Pancreas (tissue), 10 donors: ENCODE measurements around the gene RANBP1. TPM values are rescaled to one million over a fixed set of nuclear protein-coding genes. Genes with fewer than 3 reads are reported as not detected.

Experiments
- ATAC-seq, 4 donors: fragments of 200-7000 bp; cut with Tn5 transposase; one replicate each; pipeline versions ENCODE4 v1.8.0 to v1.9.1; 2020; ENCODE audit warnings: mild to moderate bottlenecking in 4 of 4, moderate library complexity in 4 of 4
- DNase-seq, 6 donors: peaks; one replicate each; pipeline ENCODE4 v3.0.0-alpha.2; 2020
- FAIRE-seq: peaks from 2 replicates; lab custom pipeline; 2012; peaks lifted over from hg19 to GRCh38; lab: Jason Lieb, UNC
- H3K27ac ChIP-seq, 4 donors: fragments of 200-600 bp; sonication (generic); 1 replicate in 3 of 4; 2 replicates in 1 of 4; pipeline versions ENCODE4 v1.5.0 to v1.8.0; 2020
- H3K27me3 ChIP-seq, 4 donors: fragments of 200-600 bp; one replicate each; pipeline ENCODE4 v1.8.0; 2021
- H3K36me3 ChIP-seq, 3 donors: fragments of 200-600 bp; sonication (generic) in 1 of 3; one replicate each; pipeline versions ENCODE4 v1.5.0 to v1.8.0; 2020 to 2021
- H3K4me1 ChIP-seq, 3 donors: fragments of 200-600 bp; one replicate each; pipeline ENCODE4 v1.8.0; 2021
- H3K4me3 ChIP-seq, 4 donors: fragments of 200-600 bp; sonication (generic) in 2 of 4; one replicate each; pipeline versions ENCODE4 v1.5.0 to v1.8.0; 2020 to 2021
- H3K9me3 ChIP-seq, 4 donors: fragments of 200-600 bp; one replicate each; pipeline ENCODE4 v1.8.0; 2021
- WGBS, 2 donors: extraction: QIAGEN DNeasy Blood & Tissue Kit; methylation state at CpG; one replicate each; pipeline ENCODE4 v1.1.7; 2013; 5-methylcytosine and 5-hydroxymethylcytosine counted together
- intact Hi-C, 3 donors: fragments of 100-400 bp; cut with DNase I; formaldehyde crosslinking; loops; one replicate each; pipeline versions ENCODE4 v1.11.1 to v1.14.2; 2022
- polyA plus RNA-seq, 2 donors: library from polyadenylated mRNA; stranded (reverse); fragments of 200-250 nt; gene quantifications; one replicate each; pipeline ENCODE4 v1.2.3, GENCODE V29; 2013
- total RNA-seq, 6 donors: library from RNA; stranded (reverse); fragmentation: NEBNext Ultra II Directional in 4 of 6; extraction: Animal tissue kit (Norgen Biotek cat#: 25700) in 4 of 6; gene quantifications; one replicate each; pipeline versions ENCODE4 v1.2.1 to v1.2.4, GENCODE V29; 2021 to 2023
- TF ChIP-seq, protein P1 (sequence below), 4 donors: fragments of 200-600 bp; sonication (generic) in 3 of 4; IDR thresholded peaks; one replicate each; pipeline versions ENCODE4 v1.5.0 to v1.8.0; 2021; ENCODE audit warnings: antibody characterized with exemption in 4 of 4
- donor health status: healthy with polysubstance abuse.
- donor health status: DM: no; HTN: no; CAD: no; lungs with moderate emphysema.
- donor health status: DM: no; HTN: no; CAD: no.
- donor health status: control.
- donor health status: control.
- donor health status: Bipolar disorder and iron deficiency.
- donor health status: DM: yes; HTN: yes; CAD: no.
- donor health status: DM: no; HTN: no; CAD: no.
- donor health status: DM: no; HTN: no; CAD: no.
- donor health status: DM: yes; HTN: yes; CAD: no.

The RANBP1 gene
- total and polyA plus RNA-seq, 8 donors, result 25.1 to 44.0 (median 34.3) TPM

DNA sequence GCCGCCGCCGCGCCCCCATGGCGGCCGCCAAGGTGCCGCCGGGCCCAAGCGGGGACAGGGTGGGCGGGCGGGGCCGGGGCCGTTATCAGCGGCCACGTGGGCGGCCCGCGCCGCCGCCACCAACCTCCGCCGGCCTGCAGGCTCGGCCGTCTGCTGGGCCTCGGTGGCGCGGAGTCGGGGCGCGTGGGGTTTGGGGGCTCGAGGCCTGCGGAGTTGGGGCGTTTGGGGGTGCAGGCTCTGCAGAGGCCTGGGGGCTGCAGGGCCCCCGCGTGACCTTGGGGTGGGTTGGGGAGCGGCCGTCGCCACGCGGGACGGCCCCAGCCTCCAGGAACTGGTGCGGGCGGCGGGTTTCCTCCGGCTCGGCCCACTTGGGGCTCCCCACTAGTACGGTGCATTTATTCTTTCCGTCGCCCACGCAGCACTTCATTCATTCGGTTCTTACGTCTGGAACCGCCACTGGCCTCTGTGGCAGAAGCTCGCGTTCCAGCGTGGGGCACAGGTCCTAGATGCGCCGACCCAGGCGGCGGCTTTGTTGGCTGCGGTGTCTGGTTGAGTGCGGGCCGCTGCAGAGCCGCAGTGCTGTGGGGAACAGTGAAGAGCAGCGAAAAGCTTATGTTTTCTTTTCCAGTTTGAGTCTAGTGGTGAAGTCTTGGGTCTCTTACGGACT, 1.9 kb downstream of the RANBP1 start:
- DNase-seq, result peak in 4 of 6 donors; percentile 50 to 82 (median 72)
- TF ChIP-seq, protein P1, sequence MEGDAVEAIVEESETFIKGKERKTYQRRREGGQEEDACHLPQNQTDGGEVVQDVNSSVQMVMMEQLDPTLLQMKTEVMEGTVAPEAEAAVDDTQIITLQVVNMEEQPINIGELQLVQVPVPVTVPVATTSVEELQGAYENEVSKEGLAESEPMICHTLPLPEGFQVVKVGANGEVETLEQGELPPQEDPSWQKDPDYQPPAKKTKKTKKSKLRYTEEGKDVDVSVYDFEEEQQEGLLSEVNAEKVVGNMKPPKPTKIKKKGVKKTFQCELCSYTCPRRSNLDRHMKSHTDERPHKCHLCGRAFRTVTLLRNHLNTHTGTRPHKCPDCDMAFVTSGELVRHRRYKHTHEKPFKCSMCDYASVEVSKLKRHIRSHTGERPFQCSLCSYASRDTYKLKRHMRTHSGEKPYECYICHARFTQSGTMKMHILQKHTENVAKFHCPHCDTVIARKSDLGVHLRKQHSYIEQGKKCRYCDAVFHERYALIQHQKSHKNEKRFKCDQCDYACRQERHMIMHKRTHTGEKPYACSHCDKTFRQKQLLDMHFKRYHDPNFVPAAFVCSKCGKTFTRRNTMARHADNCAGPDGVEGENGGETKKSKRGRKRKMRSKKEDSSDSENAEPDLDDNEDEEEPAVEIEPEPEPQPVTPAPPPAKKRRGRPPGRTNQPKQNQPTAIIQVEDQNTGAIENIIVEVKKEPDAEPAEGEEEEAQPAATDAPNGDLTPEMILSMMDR (IDR thresholded peaks at IDR 0.05), result no peak
- no peak for FAIRE-seq

GRCh38 chr22:20118300-20119020, 2.6 kb downstream of the RANBP1 start:
- DNase-seq (peak in 2 of 6 donors; percentile 7 to 18), ATAC-seq (no peak), FAIRE-seq (no peak)
- WGBS, 2 donors, result 17 to 30% methylated on average over 8 of the region's 8 CpGs
- no peaks in the 10 kb centered on the region for H3K9me3 ChIP-seq
- peaks cover 0 to 20% (median 7%) of the 10 kb centered on the region in 3 donors for H3K4me1 ChIP-seq
- intact Hi-C loops, result no loop called here
- no peaks in the 10 kb centered on the region for H3K27me3 ChIP-seq
- H3K4me3 ChIP-seq, result peak overlapping the region; percentile 63 to 77 (median 74)
- H3K36me3 ChIP-seq, result no peaks in the 10 kb centered on the region
- TF ChIP-seq, protein P1 (IDR thresholded peaks at IDR 0.05), result no peak
- H3K27ac ChIP-seq, result no peak overlapping the region

More for the DNA sequence above, 1.9 kb downstream of the RANBP1 start:
- peaks cover 0 to 26% (median 7%) of the 10 kb centered on the region in 3 donors for H3K4me1 ChIP-seq
- 1% methylated on average over 35 to 66 of the region's 66 CpGs for WGBS, 2 donors
- no peaks in the 10 kb centered on the region for H3K36me3 ChIP-seq
- peak in 1 of 4 donors; percentile 13 for ATAC-seq
- intact Hi-C loops, result no loop called here
- no peaks in the 10 kb centered on the region for H3K27me3 ChIP-seq
- H3K9me3 ChIP-seq, result no peaks in the 10 kb centered on the region
- peak overlapping the region; percentile 63 to 77 (median 74) for H3K4me3 ChIP-seq
- H3K27ac ChIP-seq, result peak overlapping the region in 2 of 4 donors; percentile 44 to 79

DNA sequence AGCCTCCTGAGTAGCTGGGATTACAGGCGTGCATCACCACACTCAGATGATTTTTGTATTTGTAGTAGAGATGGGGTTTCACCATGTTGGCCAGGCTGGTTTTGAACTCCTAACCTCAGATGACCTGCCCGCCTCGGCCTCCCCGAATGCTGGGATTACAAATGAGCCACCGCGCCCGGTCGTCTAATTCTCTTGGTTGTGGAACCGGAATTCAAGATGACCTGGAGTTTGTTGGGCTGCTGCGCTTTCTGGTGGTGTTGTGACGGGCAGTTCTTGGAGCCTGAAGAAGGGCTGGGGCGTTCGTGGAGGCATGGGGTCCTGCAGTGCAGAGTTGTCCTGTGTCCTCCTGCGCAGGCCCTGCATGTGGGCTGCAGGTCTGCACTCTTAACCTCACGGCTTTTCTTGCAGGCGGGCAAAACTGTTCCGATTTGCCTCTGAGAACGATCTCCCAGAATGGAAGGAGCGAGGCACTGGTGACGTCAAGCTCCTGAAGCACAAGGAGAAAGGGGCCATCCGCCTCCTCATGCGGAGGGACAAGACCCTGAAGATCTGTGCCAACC, 6.0 kb downstream of the RANBP1 start:
- Histone ChIP-seq H3K27me3 (no peaks in the 10 kb centered on the region), H3K36me3 (peaks cover 0 to 7% (median 0%) of the 10 kb centered on the region in 3 donors), H3K4me3 (no peak overlapping the region), H3K27ac (no peak overlapping the region), H3K4me1 (peaks cover 0 to 12% (median 7%) of the 10 kb centered on the region in 3 donors), H3K9me3 (no peaks in the 10 kb centered on the region)
- intact Hi-C loops, result loop anchor here in 2 of 3 donors (10.0 kb wide), 1 partner anchor 147 kb away; no protein-coding TSS in a partner anchor
- TF ChIP-seq, protein P1 (IDR thresholded peaks at IDR 0.05), result no peak
- FAIRE-seq (no peak), ATAC-seq (no peak), DNase-seq (peak in 2 of 6 donors; percentile 12 to 25)
- WGBS, 2 donors, result 94 to 96% methylated on average over 22 of the region's 22 CpGs

GRCh38 chr22:20123366-20124082, 7.6 kb downstream of the RANBP1 start:
- intact Hi-C loops, result loop anchor here in 2 of 3 donors (10.0 kb wide), 1 partner anchor 149 kb away; no protein-coding TSS in a partner anchor
- no peak overlapping the region for H3K4me3 ChIP-seq
- no peaks in the 10 kb centered on the region for H3K27me3 ChIP-seq
- peak in 1 of 6 donors; percentile 75 for DNase-seq
- ATAC-seq, result no peak
- peaks cover 0 to 7% (median 5%) of the 10 kb centered on the region in 3 donors for H3K4me1 ChIP-seq
- WGBS, 2 donors, result 94% methylated on average over 13 of the region's 13 CpGs
- TF ChIP-seq, protein P1 (IDR thresholded peaks at IDR 0.05), result no peak
- no peak for FAIRE-seq
- no peak overlapping the region for H3K27ac ChIP-seq
- peaks cover 0 to 10% (median 0%) of the 10 kb centered on the region in 3 donors for H3K36me3 ChIP-seq
- no peaks in the 10 kb centered on the region for H3K9me3 ChIP-seq
